22Rv1 (cell line): Measurements from ENCODE around the gene MYMK.

Experiments
- H3K27ac ChIP-seq: fragments of 450-650 bp; 2 replicates; pipeline ENCODE4 v1.5.1; 2017
- ZFX ChIP-seq: fragments of 450-650 bp; IDR thresholded peaks from 2 replicates; pipeline ENCODE4 v1.6.1; 2017; ENCODE audit warnings: antibody characterized with exemption, borderline replicate concordance
- TF ChIP-seq, protein P1 (sequence below): fragments of 450-650 bp; IDR thresholded peaks from 2 replicates; pipeline ENCODE4 v1.5.1; 2017; ENCODE audit warnings: mild to moderate bottlenecking

The MYMK gene

DNA sequence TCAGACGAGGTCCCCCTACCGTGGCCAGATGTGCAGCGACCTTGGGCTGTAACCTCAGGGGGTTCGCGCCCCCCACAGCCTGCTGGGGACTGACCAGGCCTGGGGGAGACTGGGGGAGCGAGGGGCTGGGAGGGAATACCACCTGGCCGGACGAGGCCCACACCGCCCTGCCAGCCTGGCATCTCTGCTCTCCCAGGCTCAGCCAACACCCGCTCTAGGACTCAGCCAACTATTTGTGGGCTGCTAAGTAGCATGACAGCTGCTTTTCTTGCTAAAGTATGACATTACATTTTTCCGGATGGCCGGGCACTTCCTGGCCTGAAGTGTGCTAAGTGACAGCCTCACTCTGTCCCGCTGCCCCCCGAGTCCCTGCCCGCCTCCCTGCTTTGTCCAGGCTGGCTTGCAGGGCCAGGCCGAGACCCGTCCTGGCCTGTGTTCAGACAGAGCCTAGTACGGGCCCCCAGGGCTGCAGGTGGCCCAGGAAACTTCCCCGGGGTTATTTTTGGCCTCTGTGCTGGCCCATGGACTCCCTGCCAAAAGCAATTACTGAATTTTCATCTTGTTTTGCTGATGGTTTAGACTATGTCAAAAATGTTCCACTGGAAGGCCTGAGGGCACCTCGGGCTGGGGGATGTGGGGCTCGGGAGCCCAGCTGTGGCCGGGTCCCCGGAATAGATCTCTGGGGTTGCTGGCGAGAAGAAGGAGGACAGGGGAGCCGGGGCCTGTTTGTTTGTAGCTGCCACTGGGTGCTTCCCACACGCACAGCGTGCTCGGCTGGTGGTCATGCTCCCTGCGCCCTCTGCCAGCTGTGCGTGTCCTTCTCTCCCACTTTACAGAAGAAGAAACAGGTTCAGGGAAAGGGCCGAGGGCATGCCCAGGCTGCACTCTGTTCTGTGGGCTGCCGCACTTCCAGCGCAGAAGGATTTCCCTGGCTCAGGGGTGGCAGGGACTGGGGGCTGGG lies 32.4 kb downstream of the MYMK start:
- TF ChIP-seq ZFX = no peak
- TF ChIP-seq, protein P1, sequence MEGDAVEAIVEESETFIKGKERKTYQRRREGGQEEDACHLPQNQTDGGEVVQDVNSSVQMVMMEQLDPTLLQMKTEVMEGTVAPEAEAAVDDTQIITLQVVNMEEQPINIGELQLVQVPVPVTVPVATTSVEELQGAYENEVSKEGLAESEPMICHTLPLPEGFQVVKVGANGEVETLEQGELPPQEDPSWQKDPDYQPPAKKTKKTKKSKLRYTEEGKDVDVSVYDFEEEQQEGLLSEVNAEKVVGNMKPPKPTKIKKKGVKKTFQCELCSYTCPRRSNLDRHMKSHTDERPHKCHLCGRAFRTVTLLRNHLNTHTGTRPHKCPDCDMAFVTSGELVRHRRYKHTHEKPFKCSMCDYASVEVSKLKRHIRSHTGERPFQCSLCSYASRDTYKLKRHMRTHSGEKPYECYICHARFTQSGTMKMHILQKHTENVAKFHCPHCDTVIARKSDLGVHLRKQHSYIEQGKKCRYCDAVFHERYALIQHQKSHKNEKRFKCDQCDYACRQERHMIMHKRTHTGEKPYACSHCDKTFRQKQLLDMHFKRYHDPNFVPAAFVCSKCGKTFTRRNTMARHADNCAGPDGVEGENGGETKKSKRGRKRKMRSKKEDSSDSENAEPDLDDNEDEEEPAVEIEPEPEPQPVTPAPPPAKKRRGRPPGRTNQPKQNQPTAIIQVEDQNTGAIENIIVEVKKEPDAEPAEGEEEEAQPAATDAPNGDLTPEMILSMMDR = no peak
- no peak overlapping the region for H3K27ac ChIP-seq

DNA sequence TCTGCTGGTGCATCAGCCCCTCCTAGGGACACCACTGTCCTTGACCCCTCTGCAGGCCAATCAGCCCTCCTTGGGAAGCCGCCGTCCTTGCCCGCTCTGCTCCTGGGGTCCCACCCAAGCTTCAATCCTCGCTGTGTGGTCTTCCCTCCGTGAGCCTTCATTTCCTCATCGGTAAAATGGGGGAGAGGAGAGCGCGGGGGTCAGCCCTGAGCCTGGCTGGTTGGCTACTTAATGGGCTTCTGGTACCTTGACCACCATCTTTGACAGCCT lies 33.2 kb downstream of the MYMK start:
- no peak overlapping the region for H3K27ac ChIP-seq
- TF ChIP-seq ZFX = no peak
- TF ChIP-seq, protein P1 = no peak

GRCh38 chr9:133490865-133491655 lies 33.7 kb downstream of the MYMK start:
- H3K27ac ChIP-seq = no peak overlapping the region
- no peak for TF ChIP-seq ZFX
- TF ChIP-seq, protein P1 = no peak

DNA sequence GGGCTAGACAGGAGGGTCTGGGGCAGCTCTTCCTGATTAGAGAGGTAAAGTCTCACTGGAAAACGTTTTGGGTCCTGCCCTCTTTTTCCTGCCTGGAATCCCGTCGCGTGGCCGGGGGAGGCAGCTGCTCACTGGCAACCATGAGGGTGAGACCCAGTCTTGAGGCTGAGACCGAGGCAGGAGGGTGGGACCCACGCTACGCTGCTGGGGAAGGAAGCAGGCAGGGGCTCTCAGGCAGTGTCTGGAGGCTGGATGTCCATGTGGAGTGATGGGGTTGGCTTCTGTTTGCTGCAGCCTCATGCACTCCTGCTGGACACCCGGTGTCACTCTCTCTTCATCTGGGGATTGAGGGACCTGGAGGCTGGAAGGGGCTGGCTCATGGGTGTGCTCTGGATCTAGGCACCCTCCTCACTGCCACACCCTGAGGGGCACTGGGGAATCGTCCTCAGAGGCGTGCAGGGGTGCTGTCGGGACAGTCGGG lies 34.5 kb downstream of the MYMK start:
- TF ChIP-seq, protein P1 = no peak
- no peak for TF ChIP-seq ZFX
- no peak overlapping the region for H3K27ac ChIP-seq

GRCh38 chr9:133489253-133490190 lies 35.2 kb downstream of the MYMK start:
- TF ChIP-seq, protein P1 = no peak
- TF ChIP-seq ZFX = no peak
- no peak overlapping the region for H3K27ac ChIP-seq

- TF ChIP-seq ZFX = no peak
- TF ChIP-seq, protein P1 = no peak
- H3K27ac ChIP-seq = no peak overlapping the region
These were observed 36.0 kb downstream of the MYMK start for GRCh38 chr9:133488686-133489252.
